A549 (cell line): Measurements from ENCODE around the gene HDHD5.

Source experiments
- CEBPB ChIP-seq, 2 experiments: fragments of >200 bp in 1 of 2; sonication (Bioruptor Twin) in 1 of 2; formaldehyde crosslinking in 1 of 2; IDR thresholded peaks; 2 replicates each; pipeline ENCODE4 v1.6.1; 2012 to 2016
- CHD2 ChIP-seq: fragments of 150-350 bp; IDR thresholded peaks from 2 replicates; pipeline ENCODE4 v1.6.1; 2014; ENCODE audit warnings: low read length; ENCODE audit not compliant: partially characterized antibody
- CTCF ChIP-seq: fragments of >200 bp; sonication (Bioruptor Twin); formaldehyde crosslinking; IDR thresholded peaks from 3 replicates; pipeline ENCODE4 v1.5.1; 2016
- JUNB ChIP-seq: fragments of >200 bp; sonication (Bioruptor Twin); formaldehyde crosslinking; IDR thresholded peaks from 2 replicates; pipeline ENCODE4 v1.6.1; 2016
- MAFK ChIP-seq: fragments of 450-650 bp; IDR thresholded peaks from 2 replicates; pipeline ENCODE4 v1.6.1; 2014; ENCODE audit not compliant: partially characterized antibody
- MAX ChIP-seq: IDR thresholded peaks from 2 replicates; pipeline ENCODE4 v1.6.1; 2012
- PBX3 ChIP-seq: IDR thresholded peaks from 2 replicates; pipeline ENCODE4 v1.6.1; 2012
- POLR2A ChIP-seq: IDR thresholded peaks from 2 replicates; pipeline ENCODE4 v1.6.1; 2012; ENCODE audit warnings: mild to moderate bottlenecking, low read length
- RAD21 ChIP-seq, 2 experiments: fragments of >200 bp in 1 of 2; sonication (Bioruptor Twin) in 1 of 2; formaldehyde crosslinking in 1 of 2; IDR thresholded peaks in 1 of 2; conservative IDR thresholded peaks in 1 of 2; 2 replicates in 1 of 2; 3 replicates in 1 of 2; pipeline ENCODE4 v1.6.1; 2012 to 2018; ENCODE audit warnings: inconsistent platforms in 1 of 2
- RCOR1 ChIP-seq: fragments of 150-350 bp; IDR thresholded peaks from 2 replicates; pipeline ENCODE4 v1.6.1; 2014; ENCODE audit warnings: antibody characterized with exemption, low read length, low read depth
- TP53 ChIP-seq: fragments of 250-450 bp; sonication (Bioruptor Pico); IDR thresholded peaks from 2 replicates; pipeline ENCODE4 v1.5.0; 2021; ENCODE audit warnings: mild to moderate bottlenecking, moderate library complexity
- USF2 ChIP-seq: fragments of 450-650 bp; IDR thresholded peaks from 2 replicates; pipeline ENCODE4 v1.6.1; 2014; ENCODE audit warnings: antibody characterized with exemption

GRCh38 chr22:17143101-17143500 lies 16.0 kb downstream of the HDHD5 start:
- no peak for TF ChIP-seq RCOR1
- no peak for TF ChIP-seq USF2
- no peak for TF ChIP-seq PBX3
- TF ChIP-seq CTCF = no peak
- no peak for TF ChIP-seq CHD2
- TF ChIP-seq POLR2A = no peak
- TF ChIP-seq RAD21 (conservative IDR thresholded peaks at IDR 0.05 in 1 of 2, IDR thresholded peaks at IDR 0.05 in 1 of 2) = no peak
- no peak for TF ChIP-seq MAX
- TF ChIP-seq CEBPB (IDR thresholded peaks at IDR 0.05) = no peak
- TF ChIP-seq JUNB = no peak
- TF ChIP-seq MAFK = no peak
- no peak for TF ChIP-seq TP53 (CRISPR knock-in tag)
